ENCODE measurements around the gene TNFRSF13B. TPM values are rescaled to one million over a fixed set of nuclear protein-coding genes. Genes with fewer than 3 reads are reported as not detected.

Gene TNFRSF13B
- total and polyA plus RNA-seq, 10 of the 15 experiments (the other 5 are each of a cell fraction or from before 2014, with no cell fraction given): 15.5 to 231 (median 119) TPM

GRCh38 chr17:16975744-16976625, 4.1 kb upstream of the TNFRSF13B start (continued):
- TF ChIP-seq NR2C1 (IDR thresholded peaks at IDR 0.05) (no peak), FOXK2 (IDR thresholded peaks at IDR 0.05) (no peak), SKIL (IDR thresholded peaks at IDR 0.05; ENCODE audit: low read depth, poor library complexity, severe bottlenecking) (peak; percentile 95), ETV6 (conservative IDR thresholded peaks at IDR 0.05 in 1 of 2, IDR thresholded peaks at IDR 0.05 in 1 of 2; ENCODE audit: borderline replicate concordance in 1 of 2, low read depth in 1 of 2) (peak in 1 of 2 experiments; percentile 30; a peak in 2 of 4 replicates), RFX5 (IDR thresholded peaks at IDR 0.05; ENCODE audit: low read depth, low read length) (no peak), TCF7 (IDR thresholded peaks at IDR 0.05; ENCODE audit: borderline replicate concordance) (0 out of 2 replicates have a peak, but pooled peaks have one; percentile 3), SMARCA5 (IDR thresholded peaks at IDR 0.05) (peak; percentile 50; the same call in 1 of the 2 replicates), E2F8 (IDR thresholded peaks at IDR 0.05; ENCODE audit: low read depth, partially characterized antibody) (no peak), RAD51 (IDR thresholded peaks at IDR 0.05) (peak; percentile 14; the same call in 1 of the 2 replicates), KAT2A (conservative IDR thresholded peaks at IDR 0.05; ENCODE audit: control insufficient read depth, low read depth, low read length) (no peak), IKZF2 (IDR thresholded peaks at IDR 0.05) (peak; percentile 85 to 87), SPI1 (IDR thresholded peaks at IDR 0.05; ENCODE audit: borderline replicate concordance, insufficient read depth, low read depth, low read length) (no peak), ZNF687 (IDR thresholded peaks at IDR 0.05) (peak; percentile 69; the same call in 1 of the 2 replicates), BHLHE40 (IDR thresholded peaks at IDR 0.05; ENCODE audit: borderline replicate concordance in 1 of 2, low read depth in 2 of 2, low read length in 1 of 2) (peak; percentile 59 to 81; a peak in 3 of 4 replicates), IRF4 (IDR thresholded peaks at IDR 0.05; ENCODE audit: low read depth, low read length) (peak; percentile 74), CEBPB (IDR thresholded peaks at IDR 0.05; ENCODE audit: borderline replicate concordance in 1 of 2, low read depth in 2 of 2, low read length in 2 of 2) (0 out of 4 replicates have a peak, but pooled peaks of 1 of the 2 experiments have one; percentile 63), KLF5 (IDR thresholded peaks at IDR 0.05; ENCODE audit: partially characterized antibody) (no peak), NR2F1 (conservative IDR thresholded peaks at IDR 0.05) (0 out of 2 replicates have a peak, but pooled peaks have one; percentile 12), ZSCAN29 (IDR thresholded peaks at IDR 0.05) (no peak), SP1 (IDR thresholded peaks at IDR 0.05; ENCODE audit: low read depth, low read length) (peak; percentile 39), YBX1 (IDR thresholded peaks at IDR 0.05) (no peak)
